ENCODE data around the gene EXTL1.

EXTL1 gene

GRCh38 chr1:26041401-26041800 lies 19.8 kb downstream of the EXTL1 start:
- DNase-seq (ENCODE audit: low read depth) = no peak
- H3K4me3 ChIP-seq (ENCODE audit: low read depth, low read length) = no peak overlapping the region
- TF ChIP-seq, protein P1, sequence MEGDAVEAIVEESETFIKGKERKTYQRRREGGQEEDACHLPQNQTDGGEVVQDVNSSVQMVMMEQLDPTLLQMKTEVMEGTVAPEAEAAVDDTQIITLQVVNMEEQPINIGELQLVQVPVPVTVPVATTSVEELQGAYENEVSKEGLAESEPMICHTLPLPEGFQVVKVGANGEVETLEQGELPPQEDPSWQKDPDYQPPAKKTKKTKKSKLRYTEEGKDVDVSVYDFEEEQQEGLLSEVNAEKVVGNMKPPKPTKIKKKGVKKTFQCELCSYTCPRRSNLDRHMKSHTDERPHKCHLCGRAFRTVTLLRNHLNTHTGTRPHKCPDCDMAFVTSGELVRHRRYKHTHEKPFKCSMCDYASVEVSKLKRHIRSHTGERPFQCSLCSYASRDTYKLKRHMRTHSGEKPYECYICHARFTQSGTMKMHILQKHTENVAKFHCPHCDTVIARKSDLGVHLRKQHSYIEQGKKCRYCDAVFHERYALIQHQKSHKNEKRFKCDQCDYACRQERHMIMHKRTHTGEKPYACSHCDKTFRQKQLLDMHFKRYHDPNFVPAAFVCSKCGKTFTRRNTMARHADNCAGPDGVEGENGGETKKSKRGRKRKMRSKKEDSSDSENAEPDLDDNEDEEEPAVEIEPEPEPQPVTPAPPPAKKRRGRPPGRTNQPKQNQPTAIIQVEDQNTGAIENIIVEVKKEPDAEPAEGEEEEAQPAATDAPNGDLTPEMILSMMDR (IDR thresholded peaks at IDR 0.05; ENCODE audit: insufficient read depth, low read depth, low read length, missing control alignments) = no peak

DNA sequence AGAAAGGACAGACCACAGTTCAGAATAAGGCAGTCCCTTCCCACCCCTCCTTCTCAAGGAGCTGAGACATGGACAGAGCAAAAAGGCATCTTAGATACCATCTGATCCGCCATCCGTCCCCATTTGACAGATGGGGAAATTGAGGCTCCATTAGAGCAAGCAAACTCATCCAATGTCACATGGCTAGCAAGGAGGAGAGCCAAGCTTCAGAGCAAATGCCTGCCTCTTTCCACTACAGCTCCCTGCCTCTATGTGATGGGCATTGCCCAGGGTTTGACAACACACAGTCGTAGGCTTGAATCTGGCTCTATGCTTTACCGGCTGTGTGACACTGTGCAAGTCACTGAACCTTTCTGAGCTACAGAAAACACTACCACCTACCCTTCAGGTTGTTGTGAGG lies 20.4 kb downstream of the EXTL1 start:
- TF ChIP-seq, protein P1 (IDR thresholded peaks at IDR 0.05; ENCODE audit: insufficient read depth, low read depth, low read length, missing control alignments) = no peak
- H3K4me3 ChIP-seq (ENCODE audit: low read depth, low read length) = no peak overlapping the region
- no peak for DNase-seq (ENCODE audit: low read depth)

DNA sequence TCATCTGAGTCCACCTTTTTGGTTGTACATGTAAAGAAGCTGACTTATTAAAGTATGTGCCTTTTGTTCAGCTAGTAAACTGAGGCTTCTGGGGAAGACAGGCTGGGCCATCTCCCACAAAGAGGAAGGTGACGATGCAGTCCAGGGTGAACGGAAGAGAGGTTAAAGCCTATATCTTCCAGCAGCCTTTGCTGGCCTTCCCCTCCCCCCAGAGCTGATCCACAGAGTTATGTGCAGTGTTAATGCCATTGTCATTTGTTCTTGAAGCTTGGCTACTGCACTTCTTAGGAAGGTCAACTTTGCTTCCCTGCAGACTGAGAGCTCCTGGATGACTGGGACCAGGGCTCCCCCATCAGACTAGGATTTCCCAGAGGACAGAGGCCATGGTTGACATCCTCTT lies 22.2 kb downstream of the EXTL1 start:
- TF ChIP-seq, protein P1 (IDR thresholded peaks at IDR 0.05; ENCODE audit: insufficient read depth, low read depth, low read length, missing control alignments) = no peak
- DNase-seq (ENCODE audit: low read depth) = no peak
- no peak overlapping the region for H3K4me3 ChIP-seq (ENCODE audit: low read depth, low read length)

DNA sequence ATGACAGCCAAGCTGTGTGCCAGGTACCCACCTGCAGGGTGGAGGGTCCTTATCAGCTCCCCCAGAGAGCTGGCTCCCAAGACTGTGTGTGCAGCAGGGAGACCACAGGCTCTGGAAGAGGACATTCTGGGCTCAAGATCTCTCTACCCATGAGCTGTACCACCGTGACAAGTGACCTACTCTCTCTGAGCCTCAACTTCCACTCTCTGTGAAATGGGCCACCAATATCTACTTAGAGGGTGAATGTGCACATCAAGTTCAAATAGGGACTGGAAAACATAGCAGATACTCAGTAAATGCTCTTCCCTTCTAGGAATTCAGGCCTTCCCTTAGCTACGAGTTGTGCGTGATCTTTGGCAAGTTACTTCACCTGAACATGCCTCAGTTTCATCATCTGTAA lies 22.8 kb downstream of the EXTL1 start:
- no peak overlapping the region for H3K4me3 ChIP-seq (ENCODE audit: low read depth, low read length)
- DNase-seq (ENCODE audit: low read depth) = no peak
- TF ChIP-seq, protein P1 (IDR thresholded peaks at IDR 0.05; ENCODE audit: insufficient read depth, low read depth, low read length, missing control alignments) = no peak

DNA sequence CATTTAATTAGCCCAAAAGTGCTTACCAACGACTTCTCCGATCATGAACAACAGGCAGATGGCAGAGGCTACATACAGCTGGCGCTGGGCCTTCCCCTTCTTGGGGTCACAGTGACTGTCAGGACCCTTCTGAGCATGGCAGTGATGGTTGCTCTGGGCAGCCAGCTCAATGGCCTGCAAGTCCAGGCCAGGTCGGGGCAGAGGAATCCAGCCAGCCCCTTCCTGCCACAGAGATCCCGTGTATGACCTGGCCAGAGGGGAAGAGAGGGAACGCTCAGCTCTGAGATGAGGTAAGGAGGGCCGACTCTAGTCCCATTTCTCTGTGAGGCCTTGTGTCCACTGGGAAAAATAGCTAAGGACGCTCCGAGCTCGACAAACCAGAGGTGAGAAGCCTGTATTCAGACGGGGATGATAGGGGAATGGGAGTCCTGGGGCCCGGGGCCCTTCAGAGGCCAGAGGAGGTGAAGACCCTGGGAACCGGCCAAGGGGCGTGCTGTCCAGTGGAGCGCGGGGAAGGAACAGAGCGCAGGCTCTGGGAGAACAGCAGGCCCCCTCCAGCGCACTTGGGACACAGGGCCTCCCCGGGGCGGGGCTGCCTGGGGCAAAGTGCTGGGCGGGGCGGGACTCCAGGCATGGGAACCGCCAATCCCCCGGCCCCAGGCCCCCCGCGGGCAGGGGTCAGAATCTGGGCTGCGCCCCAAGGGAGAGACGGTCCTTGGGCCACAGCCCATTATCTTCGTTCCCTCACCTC lies 23.6 kb downstream of the EXTL1 start:
- no peak overlapping the region for H3K4me3 ChIP-seq (ENCODE audit: low read depth, low read length)
- TF ChIP-seq, protein P1 (IDR thresholded peaks at IDR 0.05; ENCODE audit: insufficient read depth, low read depth, low read length, missing control alignments) = no peak

GRCh38 chr1:26045722-26046245 lies 24.2 kb downstream of the EXTL1 start, which contains the start of gene SLC30A2:
TSS of gene SLC30A2 (minus strand) at chr1:26046118. CDS start at chr1:26045896, 222 bp downstream.
- TF ChIP-seq, protein P1 (IDR thresholded peaks at IDR 0.05; ENCODE audit: insufficient read depth, low read depth, low read length, missing control alignments) = no peak
- no peak for DNase-seq (ENCODE audit: low read depth)
- no peak within 1 kb of the TSS for H3K4me3 ChIP-seq (ENCODE audit: low read depth, low read length)

More for the DNA sequence above, 23.6 kb downstream of the EXTL1 start:
- DNase-seq (ENCODE audit: low read depth) = no peak
